GM20431 (cell line): ENCODE data around the gene CDH3.

Experiments
- in situ Hi-C: fragments of 300-500 bp; cut with MseI, MboI; formaldehyde crosslinking; loops from one replicate; pipeline ENCODE4 v1.15.0; 2020; ENCODE audit warnings: low sequenced_read_pairs; ENCODE audit not compliant: unreplicated experiment

Gene CDH3

DNA sequence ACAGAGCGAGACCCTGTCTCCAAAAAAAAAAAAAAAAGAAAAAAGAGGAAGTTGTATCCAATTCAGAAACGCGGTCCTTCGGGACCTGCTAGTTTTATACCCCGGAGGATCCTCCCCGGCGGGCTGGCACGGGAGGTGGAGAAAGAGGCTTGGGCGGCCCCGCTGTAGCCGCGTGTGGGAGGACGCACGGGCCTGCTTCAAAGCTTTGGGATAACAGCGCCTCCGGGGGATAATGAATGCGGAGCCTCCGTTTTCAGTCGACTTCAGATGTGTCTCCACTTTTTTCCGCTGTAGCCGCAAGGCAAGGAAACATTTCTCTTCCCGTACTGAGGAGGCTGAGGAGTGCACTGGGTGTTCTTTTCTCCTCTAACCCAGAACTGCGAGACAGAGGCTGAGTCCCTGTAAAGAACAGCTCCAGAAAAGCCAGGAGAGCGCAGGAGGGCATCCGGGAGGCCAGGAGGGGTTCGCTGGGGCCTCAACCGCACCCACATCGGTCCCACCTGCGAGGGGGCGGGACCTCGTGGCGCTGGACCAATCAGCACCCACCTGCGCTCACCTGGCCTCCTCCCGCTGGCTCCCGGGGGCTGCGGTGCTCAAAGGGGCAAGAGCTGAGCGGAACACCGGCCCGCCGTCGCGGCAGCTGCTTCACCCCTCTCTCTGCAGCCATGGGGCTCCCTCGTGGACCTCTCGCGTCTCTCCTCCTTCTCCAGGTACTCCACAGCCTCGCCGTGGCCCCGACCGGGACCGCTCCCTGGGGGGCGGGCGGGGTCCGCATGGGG lies at the start of gene CDH3:
TSS of gene CDH3 (plus strand) at position 596 of the 779 bp plus-strand sequence. CDS start at position 666, 70 bp downstream.
- in situ Hi-C loops: no loop called here

DNA sequence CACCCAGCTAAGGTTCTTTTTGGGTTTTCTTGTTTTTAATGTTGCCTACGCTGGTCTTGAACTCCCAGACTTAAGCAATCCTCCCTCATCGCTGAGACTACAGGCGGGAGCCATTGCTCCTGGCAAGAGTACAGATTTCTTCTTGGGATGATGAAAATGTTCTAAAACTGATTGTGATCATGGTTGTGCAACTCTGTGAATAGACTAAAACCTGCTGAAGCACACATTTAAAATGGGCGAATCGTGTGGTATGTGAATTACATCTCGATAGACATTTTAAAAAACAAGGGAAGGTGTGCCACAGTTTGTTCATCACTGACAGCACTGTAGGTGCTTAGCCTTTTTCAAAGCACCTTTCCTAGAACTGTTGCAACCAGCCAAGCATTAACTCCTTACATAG lies 48.8 kb upstream of the CDH3 start:
- in situ Hi-C loops: no loop called here

DNA sequence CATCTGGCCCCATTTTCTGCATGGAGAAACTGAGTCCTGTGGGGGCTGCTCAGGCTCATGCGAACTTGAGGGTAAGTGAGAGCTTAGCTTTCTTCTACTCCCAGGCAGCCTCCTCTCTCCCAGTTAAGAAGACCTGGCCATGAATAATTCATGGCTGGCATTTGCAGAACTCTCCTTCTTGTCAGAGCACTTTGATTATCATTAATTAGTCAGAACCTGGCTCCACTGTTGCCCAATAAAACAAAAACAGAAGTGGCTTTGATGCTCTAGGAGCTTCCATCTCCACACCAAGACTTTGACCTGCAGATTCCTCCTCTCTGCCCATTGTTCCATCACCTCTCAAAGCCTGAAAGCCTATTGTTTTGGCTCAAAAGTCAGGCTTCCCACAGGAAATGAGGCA lies 45.5 kb upstream of the CDH3 start:
- in situ Hi-C loops: no loop called here

DNA sequence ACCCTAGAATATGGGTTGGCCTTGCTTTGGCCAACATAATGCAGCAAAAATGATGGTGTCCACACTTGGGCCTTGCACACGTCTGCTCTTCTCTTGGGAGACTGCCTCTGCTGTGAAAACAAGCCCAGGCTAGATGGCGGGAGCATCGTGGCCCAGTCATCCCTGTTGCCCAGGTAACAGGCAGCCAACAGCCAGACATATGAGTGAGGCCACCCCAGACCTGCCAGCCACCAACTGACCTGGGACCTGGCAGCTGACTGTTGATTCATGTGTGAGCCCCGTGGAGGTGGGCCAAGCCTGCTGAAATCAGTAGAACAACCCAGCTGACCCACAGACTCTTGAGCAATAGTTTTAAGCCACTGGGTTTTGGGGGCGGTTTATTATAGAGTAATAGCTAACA lies 39.4 kb upstream of the CDH3 start:
- in situ Hi-C loops: no loop called here

DNA sequence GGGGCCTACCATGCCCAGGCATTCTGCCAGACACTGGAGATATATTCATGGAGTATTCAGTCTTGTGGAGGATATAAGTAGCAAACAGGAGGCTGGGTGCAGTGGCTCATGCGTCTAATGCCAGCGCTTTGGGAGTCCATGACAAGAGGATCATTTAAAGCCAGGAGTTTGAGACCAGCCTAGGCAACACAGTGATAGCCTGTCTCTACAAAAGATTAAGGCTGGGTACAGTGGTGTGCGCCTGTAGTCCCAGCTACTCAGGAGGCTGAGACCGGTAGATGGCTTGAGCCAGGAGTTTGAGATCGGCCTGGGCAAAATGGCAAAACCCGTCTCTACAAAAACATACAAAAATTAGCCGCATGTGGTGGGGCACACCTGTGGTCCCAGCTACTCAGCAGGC lies 37.7 kb upstream of the CDH3 start:
- in situ Hi-C loops: no loop called here

DNA sequence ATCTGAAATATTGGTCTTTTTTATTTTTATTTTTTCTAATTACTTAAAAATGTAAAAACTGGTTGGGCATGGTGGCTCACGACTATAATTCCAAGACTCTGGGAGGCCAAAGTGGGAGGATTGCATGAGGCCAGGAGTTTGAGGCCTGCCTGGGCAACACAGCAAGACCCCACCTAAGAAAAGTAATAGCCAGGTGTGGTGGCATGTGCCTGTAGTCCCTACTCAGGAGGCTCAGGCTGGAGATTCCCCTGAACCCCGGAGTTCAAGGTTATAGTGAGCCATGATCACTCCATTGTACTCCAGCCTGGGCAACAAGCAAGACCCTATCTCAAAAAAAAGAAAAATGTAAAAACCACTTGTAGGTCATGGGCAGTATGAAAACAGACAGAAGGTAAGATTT lies 36.8 kb upstream of the CDH3 start:
- in situ Hi-C loops: no loop called here

DNA sequence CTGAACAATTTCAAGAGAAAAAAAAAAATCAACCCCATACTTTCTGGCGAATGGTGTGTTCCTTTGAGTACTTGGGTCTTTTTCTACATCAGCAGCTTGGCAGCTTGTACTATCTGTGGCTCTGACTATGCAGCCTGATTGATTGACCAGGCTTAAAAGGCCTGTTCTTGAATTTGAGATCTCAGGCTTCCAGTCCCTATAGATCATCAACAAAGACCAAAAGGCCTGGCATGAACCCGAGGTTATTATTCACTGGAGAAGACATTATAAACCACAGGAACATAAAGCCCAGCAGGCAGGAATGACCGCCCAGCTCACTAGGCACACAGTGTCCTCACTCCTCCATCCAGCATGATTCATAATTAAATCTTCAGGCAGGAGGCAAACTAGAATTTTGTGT lies 32.1 kb upstream of the CDH3 start:
- in situ Hi-C loops: no loop called here

DNA sequence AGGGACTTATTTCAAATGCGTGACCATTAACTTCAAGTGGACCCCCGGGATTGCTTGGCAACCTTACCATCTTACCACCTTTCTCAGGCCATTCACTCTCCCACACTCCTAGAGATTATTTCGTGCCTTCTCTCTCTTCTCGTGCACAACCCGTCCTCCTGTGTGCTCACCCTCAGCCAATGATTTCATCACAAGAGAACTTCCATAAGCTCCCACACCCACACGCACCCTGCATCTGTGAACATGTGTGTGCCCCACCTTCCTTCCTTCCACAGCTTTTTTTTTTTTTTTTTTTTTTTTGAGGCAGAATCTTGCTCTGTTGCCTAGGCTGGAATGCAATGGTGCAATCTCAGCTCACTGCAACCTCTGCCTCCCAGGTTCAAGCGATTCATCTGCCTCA lies 27.4 kb upstream of the CDH3 start:
- in situ Hi-C loops: no loop called here

DNA sequence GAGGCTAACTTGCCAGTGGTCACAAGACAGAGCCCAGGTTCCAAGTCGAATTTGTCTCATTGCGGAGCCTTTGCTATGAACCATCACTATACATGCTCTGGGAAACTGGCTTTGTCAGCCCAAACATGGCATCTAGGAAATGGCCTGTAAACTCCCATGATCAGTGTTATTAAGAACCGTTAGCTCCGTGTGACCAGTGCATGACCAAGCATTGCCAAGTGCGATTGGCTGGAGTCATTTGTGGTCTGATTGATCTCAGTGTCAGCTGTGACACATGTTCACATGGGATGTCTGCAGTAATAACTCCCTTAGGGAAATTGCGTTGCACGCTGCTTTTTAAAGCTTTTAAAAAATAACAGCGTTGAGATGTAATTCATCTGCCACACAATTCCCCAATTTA lies 18.6 kb upstream of the CDH3 start:
- in situ Hi-C loops: no loop called here

DNA sequence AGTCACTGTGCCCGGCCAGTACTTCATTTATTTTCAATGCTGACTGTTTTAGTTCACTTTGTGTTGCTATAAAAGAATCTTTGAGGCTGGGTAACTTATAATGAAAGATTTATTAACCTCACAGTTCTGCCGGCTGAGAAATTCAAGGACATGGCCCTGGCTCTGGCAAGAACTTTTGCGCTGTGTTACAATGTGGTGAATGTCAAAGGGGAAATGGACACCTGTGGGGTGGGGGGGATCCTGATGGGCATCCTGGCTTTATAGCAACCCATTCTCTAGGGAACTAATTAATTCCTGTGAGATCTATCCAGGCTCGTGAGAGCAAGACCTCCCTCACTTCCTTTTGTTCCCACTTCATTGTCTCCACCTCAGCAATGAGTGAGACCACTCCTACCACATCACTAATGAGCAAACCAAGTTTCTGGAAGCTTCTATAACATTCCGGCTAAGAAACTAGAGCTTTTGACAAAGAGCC lies 17.1 kb upstream of the CDH3 start:
- in situ Hi-C loops: no loop called here

DNA sequence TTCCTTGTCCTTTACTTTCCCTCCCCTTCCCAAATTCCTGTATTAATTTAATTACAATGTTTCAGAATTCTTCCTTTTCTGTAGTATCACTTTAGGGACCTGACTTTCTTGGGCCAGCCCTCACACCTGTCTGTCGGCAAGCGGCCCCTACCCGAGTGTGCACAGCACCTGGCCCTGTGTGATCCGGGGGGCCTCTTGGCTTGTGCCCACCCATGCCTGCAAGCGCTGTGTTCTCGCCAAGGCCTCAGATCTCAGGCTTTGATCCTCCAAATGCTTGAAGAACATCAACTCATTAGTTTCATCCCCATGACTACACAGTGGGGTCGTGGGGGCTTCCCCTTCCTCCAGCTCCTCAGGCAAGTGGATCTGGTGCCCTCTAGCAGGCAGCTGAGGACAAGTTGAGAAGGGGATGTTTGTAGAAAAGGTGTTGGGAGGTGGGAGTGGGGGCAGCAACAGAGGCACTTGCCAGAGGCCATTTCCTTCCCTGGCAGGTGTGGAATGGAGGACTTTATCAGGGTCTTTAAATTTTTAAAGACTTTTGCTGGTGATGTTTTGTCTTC lies 15.7 kb upstream of the CDH3 start:
- in situ Hi-C loops: no loop called here

DNA sequence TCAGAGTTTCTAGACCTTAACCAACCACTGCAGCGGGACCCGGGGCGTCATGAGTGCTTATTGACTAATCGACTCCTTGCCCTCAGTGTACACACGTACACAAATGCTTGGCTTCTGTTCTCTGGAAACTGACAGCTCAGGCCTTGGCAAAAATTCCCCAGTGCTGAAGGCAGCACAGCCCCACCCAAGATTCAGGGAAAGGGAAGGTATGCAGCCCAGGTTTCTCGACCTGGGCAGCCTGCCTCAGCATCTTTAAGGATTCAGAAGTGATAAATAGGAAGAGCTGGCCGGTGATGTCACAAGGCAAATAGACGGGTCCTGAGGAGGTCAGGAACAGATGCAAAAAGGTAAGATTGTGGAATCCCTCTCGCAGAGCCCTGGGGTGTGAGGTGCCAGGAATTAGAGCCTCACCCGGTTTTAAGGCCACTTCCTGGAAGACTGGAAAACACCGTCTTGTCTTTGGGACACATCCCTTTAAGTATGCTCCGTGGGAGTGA lies 9.0 kb upstream of the CDH3 start:
- in situ Hi-C loops: no loop called here

DNA sequence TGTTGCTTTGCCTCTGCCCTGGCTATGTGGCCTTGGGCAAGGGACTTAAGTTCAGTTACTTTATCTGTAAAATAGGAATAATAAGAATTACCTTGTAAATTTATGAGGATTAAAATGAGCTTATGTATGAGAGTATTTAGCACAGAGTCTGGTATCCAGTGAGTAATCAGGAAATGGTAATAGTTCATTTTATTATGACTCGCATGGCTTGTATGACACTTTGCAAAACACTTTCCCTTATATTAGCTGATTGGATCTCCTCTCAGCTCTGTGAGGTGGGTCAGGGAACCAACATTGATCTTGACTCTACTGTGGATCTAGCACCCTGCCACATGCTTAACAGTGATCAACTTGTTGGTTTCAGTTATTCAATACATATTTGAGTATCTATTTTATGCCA lies 8.3 kb upstream of the CDH3 start:
- in situ Hi-C loops: no loop called here

DNA sequence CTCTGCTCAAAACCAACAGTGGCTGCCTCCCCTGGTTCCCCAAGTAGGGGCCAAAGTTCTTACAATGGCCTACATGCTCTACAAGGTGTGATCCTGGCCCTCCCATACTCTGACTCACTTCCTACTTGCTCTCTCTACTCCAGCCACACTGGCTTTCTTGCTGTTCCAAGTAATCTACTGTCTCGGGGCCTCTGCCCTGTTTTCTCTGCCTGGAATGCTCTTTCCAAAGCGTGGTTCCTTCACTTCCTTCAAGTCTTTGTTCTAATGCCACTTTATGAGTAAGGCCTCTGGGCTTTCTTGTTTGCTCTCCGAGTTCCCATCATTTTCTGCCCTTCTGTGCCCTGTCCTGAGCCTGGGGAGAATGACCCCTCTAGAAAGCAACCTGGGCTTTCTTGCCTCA lies 4.1 kb upstream of the CDH3 start:
- in situ Hi-C loops: no loop called here

DNA sequence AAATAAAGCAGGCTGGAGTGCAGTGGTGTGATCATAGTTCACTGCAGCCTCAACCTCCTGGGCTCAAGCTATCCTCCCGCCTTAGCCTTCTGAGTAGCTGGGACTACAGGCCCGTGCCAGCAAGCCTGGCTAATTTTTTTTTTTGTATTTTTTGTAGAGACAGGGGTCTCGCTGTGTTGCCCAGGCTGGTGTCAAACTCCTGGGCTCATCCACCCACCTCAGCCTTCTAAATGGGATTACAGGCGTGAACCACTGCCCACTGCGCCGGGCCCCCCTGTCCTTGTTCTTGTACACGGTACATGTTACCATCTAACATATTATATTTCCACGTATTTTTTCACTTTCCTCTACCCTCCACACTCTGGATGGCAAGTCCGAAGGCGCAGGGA lies 3.1 kb upstream of the CDH3 start:
- in situ Hi-C loops: no loop called here

DNA sequence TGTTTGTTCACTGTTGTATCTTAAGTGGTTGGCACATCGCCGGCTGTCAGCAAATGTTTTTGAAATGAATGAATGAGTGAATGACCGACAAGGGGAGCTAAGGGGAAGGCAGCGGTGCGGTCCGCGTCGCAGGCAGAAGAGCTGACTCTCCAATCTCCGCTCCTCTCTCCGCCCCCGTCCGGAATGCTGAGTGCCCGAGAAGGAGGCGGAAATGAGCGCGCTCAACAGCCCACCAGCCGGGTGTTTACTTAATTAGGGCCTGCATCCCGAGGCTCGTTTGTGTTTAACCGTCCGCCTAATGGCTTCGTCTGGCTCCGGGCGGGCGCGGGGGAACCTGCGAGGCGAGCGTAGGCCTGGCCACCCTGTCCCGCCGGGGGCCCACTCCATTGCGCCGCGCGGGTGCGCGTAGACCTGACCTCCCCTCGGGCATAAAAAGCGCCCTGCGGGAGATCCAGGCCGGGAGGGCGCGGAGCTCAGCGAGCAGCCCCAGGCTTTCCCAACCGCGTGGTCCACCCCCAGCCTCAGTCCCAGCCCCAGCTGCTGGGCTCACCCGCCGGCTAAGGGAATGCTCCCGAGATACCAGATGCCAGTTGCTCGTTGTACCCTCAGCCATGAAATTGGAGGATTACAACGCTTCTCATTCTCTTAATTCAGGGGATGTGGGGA lies 2.5 kb upstream of the CDH3 start:
- in situ Hi-C loops: no loop called here

DNA sequence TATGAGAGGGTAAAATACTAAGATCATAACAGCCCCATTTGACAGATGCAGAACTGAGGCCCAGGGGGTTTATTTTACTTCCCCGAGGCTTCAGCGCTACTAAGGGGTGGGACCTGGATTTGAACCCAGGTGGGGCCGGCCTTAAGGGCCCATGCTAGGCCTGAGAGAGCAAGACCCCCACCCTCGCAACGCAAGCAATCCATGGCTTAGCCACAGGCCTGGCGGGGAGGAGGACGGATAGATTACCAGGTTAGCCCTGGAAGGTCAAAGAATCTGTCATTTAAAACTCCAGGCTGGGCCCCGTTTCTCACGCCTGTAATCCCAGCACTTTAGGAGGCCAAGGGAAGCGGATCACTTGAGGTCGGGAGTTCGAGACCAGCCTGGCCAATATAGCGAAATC lies 1.9 kb upstream of the CDH3 start:
- in situ Hi-C loops: no loop called here

DNA sequence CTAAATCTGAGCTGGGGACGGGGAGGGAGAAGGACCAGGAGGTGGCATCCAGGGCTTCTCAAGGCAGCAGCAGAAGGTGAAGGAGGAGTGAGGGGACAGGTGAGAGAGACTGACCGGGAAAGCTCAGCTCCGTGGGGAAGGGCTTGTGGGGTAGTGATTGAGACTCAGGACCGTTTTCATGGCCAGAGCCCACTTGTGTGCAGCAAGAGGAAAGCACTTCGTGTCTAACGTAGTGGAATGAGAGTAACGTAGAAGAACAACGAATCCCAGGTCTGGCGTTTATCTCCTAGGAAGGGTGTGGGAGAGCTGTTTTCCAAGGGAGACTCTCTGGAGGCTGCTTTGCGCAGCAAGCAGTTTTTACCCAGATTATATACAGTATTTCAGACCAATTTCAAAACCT lies 1.3 kb upstream of the CDH3 start:
- in situ Hi-C loops: no loop called here

DNA sequence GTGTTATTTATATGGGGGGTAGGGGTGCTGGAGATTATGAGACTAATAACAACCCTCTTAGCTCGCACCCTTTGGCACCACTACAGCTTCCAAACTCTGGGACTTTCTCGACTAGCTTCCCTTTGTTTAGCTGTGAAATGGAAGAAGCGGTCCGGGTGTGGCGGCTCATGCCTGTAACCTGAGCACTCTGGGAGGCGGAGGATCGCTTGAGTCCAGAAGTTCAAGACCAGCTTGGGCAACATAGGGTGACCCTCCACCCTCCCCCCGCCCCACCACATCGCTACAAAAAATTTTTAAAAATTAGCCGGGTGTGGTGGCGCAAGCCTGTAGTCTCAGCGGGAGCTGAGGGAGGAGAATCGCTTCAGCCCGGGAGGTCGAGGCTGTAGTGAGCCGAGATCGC lies 814 bp upstream of the CDH3 start:
- in situ Hi-C loops: no loop called here

DNA sequence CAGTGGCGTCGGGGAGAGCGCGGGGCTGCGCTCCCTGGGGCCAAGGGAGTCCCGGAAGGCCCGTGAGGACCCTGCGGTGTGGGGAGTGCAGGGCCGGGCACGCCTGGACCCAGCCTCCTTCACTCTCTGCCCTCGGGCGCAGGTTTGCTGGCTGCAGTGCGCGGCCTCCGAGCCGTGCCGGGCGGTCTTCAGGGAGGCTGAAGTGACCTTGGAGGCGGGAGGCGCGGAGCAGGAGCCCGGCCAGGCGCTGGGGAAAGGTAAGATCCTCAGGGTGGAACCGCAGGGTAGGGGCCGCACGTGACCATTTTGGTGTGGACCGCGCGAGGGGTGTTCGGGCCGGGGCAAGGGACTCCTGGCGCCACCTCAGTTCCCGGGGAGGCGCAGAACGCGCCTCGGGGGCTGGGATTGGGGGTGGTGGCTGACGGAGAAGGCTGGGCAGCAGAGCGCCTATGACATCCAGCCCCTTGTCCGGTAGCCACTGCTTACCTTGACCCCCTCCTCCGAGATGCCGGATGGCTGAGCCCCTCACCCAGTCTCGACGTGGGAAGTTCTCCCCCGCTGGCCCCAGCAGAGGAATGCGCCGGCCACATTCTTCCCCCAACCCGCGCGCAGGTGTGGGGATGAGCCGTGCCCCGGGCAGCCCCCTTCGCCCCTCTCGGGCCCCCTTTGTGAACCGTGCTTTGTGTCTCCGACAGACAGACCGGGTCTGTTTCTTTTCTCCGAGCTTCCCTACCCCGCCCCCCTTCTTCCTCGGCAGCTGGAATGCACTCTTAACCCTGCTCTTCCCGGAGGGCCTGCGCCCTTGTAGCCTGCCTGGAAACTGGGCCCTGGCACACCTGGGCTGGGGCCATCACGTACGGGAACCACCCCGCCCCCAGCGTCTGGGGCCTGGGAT lies 631 bp downstream of the CDH3 start:
- in situ Hi-C loops: no loop called here
